Embryonic facial prominence (tissue), 1 donor: ENCODE data around the gene TMEM170A.
"Not testable (repeated sequence)": the region's sequence is repeated elsewhere in the genome, so short reads cannot be mapped to it uniquely, and the experiment has no call there.

Source experiments
- DNase-seq: peaks from one replicate; pipeline ENCODE4 v3.0.0-alpha.2; 2016; ENCODE audit errors: extremely low spot score

Gene TMEM170A

GRCh38 chr16:75452464-75453190 lies 11.9 kb downstream of the TMEM170A start:
- DNase-seq, result no peak

DNA sequence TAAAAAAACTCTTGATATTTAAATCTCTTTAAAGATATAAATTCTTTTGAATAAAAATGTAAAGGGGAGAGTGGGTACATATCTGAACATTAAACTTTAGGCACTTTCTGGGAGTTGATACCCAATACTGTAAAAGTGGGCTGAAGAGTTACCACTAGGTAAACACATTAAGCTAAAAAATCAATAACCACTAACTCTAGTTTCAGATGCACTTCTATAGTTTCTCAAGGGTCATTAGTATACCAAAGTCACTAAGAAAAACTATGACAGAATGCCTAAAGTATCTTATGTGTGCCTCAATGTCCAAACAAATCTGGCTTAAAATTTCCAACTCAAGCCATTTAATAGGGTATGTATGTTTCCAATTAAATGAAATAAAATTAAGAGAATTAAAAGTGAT lies 18.1 kb downstream of the TMEM170A start:
- DNase-seq, result no peak

DNA sequence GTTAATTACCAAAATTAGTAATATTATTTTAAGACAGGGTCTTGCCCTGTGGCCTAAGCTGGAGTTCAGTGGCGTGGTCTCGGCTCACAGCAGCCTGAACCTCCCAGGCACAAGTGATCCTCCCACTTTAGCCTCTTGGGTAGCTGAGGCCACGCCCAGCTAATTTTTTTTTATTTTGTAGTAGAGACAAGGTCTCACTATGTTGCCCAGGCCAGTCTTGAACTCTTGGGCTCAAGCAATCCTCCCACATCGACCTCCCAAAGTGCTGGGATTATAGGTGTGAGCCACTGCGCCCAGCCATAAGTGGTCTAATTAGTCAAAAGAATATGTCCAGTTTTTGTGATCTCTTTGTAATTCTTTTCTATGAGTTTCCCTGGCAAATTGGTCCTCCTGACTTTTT lies 19.2 kb downstream of the TMEM170A start:
- no peak for DNase-seq

DNA sequence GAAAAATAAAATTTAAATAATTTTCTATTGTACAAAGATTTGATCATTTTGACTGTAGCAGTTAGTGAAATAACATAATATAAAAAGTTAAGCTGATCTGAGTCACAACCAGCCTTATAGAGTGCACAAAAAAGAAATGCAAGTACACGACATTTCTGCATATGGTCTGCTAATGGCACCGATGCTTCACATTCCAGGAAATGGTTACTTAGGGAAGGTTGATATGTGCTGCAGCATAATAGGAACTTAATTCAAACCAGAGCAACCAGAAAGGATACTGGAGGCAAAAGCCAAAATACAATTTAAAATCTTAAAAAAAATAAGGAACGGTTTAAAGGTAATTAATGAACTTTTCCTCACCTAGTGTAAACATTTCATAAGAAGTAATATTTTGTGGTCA lies 21.2 kb downstream of the TMEM170A start:
- no peak for DNase-seq

- peak; percentile 87 for DNase-seq
Observed at GRCh38 chr16:75433732-75434413, 30.6 kb downstream of the TMEM170A start.

DNA sequence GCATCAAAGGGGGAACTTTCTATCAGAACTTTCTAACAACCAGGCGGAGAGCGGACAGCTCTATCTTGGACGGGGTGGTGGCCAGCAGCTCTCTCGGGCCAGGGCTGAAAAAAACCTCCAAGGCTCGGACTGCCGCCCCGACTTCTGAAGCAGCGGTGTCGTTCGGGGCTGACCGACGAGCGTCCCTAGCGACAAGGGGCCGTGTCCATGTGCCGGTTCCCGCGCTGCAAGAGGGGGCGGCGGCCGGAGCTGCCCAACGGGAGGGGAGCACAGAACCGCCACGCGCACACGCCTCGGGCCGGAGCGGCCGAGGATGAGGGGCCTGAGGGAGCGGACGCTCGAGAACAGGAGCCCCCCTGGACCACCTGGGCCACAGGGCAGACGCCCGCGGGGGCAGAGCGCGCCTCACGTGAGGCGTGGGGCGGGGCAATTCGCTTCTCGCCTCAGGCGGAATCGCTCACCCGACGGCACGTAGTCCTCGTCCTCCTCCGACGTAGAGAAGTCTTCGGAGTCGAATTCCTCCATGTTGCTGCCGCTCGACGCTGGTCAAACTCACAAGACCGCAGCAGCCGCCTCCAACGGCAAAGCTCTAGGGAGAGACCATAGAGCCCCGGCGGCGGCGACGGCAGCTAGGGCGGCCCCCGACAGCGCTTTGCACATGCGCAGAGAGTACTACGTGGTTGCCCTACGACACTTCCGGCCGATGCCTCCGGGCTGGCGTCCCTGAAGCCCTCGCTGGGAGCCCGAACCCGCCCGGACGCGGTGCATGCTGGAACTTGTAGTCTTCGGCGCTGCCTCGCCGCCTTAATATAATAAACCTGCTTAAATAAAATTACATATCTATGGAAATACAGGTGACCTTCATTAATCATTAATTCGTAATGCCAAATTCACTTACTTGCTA lies 31.4 kb downstream of the TMEM170A start, which contains the start of gene CFDP1:
Gene CFDP1, minus strand, starts transcription at position 676 of the 904 bp plus-strand sequence. Its CDS starts 151 bp downstream, at position 525.
- DNase-seq, result peak; percentile 93

DNA sequence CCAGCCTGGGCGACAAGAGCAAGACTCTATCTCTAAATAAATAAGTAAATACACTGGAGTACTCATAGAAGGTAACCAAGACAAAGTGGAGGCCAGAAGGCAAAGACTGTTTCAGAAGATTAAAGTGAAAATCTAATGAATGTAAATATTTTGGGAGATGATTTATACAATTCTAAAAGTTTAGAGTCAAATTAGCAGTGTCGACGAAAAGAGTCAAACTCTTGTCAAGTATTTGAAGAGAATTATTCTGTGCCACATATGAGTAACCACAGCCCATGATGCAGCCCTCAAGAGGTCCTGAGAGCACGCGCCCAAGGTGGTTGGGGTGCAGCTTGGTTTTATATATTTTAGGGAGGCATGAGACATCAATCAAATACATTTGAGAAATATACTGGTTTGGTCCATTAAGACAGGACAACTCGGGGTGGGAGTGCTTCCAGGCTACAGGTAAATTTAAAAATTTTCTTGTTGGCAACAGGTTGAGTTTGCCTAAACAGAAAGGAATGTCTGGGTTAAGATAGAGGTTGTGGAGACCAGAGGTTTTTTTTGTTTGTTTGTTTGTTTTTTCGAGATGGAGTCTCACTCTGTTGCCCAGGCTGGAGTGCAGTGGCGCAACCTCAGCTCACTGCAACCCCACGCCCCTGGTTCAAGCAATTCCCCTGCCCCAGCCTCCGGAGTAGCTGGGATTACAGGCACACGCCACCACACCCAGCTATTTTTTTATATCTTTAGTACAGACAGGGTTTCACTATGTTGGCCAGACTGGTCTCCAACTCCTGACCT lies 34.7 kb downstream of the TMEM170A start:
- no peak for DNase-seq

DNA sequence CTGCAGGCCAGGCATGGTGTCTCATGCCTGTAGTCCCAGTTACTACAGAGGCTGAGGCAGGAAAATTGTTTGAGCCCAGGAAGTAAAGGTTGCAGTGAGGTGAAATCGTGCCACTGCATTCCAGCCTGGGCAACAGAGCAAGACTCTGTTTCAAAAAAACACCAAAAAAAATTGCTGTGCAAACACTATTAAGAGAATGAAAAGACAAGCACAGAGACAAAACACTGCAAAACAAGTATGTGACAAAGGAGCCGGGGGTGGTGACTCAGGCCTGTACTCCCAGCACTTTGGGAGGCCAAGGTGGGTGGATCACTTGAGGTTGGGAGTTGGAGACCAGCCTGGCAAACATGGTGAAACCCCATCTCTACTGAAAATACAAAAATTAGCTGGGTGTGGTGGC lies 38.0 kb downstream of the TMEM170A start:
- DNase-seq, result not testable (repeated sequence)

GRCh38 chr16:75424105-75424762 lies 40.3 kb downstream of the TMEM170A start:
- DNase-seq, result not testable (repeated sequence)

- DNase-seq, result no peak
Observed at GRCh38 chr16:75423723-75424104, 40.8 kb downstream of the TMEM170A start.

GRCh38 chr16:75421820-75422126 lies 42.7 kb downstream of the TMEM170A start:
- DNase-seq, result no peak

DNA sequence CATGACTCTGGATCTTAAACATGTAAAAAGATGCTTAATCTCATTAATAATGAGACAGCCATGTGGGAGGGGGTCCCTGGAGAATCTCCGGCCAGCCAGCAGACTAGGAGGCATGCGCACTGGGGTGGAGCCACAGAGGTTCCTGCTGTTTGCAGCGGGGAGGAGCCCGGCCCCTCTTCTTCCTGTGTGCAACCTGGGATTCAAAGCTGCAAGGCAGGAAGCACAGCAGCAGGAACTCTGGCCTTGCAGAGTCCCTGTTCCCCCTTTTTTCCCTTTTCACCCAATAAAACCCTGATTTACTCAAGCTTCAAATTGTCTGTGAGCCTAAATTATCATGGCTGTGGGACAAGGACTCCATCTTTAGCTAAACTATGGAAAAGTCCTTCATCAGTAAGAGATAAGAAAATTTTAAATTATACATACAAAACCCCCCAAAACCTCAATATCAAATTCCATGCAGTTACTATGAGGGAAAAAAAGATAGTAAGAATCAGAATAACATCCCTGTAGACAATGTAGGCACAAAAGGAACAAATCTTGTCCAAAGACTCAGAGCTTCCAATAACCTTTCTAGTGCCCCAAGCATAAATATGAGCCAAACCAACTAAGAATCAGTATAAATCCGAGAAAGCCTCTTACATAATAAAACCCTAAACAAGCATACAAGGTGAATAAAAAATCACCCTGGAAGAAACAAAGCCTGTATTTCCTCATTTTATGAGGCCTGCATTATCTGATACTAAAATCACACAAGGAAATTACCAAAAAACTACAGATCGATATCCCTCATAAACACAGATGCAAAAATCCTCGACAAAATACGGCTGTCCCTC lies 43.3 kb downstream of the TMEM170A start:
- no peak for DNase-seq

DNA sequence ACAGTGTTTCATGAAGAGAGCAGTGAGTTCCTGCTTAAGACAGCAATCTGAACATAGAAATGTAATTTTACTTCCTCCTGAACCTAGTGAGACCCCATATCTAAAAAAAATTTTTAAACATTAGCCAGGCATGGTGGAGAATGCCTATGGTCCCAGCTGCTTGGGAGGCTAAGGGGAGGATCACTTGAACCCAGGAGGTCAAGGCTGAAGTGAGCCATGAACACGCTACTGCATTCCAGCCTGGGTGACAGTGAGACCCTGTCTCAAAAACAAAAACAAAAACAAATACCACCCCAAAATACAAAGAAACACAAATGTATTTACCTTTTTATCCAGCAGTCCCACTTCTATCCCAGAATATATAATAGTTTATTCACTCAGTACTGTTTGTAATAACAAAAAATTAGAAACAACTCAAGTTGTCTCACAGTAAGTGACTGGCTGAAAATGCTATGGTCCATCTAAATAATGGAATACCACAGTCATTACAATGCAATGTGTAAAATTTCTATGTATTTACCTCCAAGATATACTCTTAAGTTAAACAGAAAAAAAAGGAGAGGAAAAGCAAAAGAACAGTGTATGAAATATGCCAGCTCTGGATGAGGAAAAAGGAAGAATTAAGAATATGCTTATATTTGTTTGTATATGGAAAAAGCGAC lies 47.5 kb downstream of the TMEM170A start:
- no peak for DNase-seq

GRCh38 chr16:75415169-75415905 lies 49.2 kb downstream of the TMEM170A start:
- no peak for DNase-seq

- no peak for DNase-seq
Observed at GRCh38 chr16:75413951-75414350, 50.5 kb downstream of the TMEM170A start.

DNA sequence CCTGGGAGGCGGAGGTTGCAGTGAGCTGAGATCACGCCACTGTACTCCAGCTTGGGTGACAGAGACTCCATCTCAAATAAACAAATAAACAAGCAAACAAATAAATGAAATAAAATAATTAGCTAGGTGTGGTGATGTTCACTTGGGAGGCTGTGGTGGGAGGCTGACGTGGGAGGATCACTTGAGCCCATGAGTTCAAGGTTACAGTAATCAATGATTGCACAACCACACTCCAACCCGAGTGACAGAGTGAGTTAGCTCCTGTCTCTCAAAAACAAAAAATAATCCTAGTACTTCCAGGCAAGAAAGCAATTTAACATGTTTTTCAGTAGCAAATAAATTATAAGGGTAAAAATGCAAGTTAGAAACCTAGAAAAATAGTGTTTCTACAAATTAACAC lies 57.5 kb downstream of the TMEM170A start:
- DNase-seq, result no peak

- peak; percentile 30 for DNase-seq
Observed at GRCh38 chr16:75402821-75403475, 61.5 kb downstream of the TMEM170A start.

DNA sequence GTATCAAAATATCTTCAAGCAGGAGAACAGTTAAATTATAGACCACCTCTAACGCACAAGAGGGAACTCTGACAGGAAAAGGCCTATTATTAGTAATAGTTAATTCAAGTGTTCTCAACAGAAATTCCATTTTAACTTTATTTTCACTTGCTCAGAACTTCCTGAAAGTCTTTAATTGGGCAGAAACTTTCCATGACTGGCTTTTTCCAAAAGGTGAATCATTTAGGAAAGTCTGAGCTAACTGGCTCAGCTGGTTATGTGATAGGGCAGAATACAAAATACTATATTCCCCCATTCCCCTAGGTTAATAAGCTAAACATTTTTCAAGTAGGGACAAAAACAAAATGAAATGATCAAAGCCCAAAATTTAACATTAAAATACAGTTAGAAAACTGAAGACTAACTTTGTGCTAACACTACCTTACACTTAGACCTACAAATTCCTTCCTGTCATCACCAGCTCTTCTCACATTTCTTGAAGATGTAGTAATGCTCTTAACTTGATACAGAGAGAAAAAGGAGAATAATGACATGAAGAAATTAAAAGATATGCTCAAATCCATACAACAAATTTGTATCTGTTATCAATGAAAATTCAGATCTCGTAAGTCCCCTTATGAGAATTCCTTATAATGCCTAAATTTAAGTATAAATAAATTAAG lies 62.2 kb downstream of the TMEM170A start:
- DNase-seq, result no peak
